Esophagus squamous epithelium (tissue), 4 donors: Measurements from ENCODE around the gene TES.

ENCODE experiments used
- POLR2A ChIP-seq, 4 donors: fragments of 450-650 bp; IDR thresholded peaks; one replicate each; pipeline ENCODE4 v1.6.1; 2017; ENCODE audit warnings: antibody characterized with exemption in 4 of 4, mild to moderate bottlenecking in 4 of 4, moderate library complexity in 3 of 4
- TF ChIP-seq, protein P1 (sequence below), 6 experiments: fragments of 450-650 bp in 4 of 6; fragments of 200-600 bp in 2 of 6; sonication (generic) in 2 of 6; IDR thresholded peaks; one replicate each; pipeline ENCODE4 v1.5.1; 2016 to 2019; ENCODE audit warnings: antibody characterized with exemption in 6 of 6, mild to moderate bottlenecking in 4 of 6, moderate library complexity in 4 of 6

DNA sequence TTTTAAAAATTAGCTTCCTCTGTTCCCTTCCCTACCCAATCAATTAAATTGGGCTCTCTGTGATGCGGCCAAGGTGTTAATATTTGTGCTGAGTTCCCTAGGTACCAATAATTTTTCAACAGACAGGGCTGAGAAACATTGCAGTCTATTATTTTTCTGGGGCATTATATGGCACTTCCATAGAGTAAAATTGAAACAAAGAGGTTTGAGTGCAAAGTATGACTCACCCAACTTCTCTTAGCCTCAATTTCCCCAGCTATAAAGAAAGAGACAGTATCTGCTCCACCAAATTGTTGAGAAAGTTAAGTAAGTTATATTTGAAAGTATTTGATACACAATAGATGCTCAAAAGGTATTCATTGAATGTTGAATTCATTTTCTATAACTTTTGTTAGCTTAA is 74.9 kb downstream of the TES start:
- no peak for TF ChIP-seq POLR2A (IDR thresholded peaks at IDR 0.05)
- TF ChIP-seq, protein P1, sequence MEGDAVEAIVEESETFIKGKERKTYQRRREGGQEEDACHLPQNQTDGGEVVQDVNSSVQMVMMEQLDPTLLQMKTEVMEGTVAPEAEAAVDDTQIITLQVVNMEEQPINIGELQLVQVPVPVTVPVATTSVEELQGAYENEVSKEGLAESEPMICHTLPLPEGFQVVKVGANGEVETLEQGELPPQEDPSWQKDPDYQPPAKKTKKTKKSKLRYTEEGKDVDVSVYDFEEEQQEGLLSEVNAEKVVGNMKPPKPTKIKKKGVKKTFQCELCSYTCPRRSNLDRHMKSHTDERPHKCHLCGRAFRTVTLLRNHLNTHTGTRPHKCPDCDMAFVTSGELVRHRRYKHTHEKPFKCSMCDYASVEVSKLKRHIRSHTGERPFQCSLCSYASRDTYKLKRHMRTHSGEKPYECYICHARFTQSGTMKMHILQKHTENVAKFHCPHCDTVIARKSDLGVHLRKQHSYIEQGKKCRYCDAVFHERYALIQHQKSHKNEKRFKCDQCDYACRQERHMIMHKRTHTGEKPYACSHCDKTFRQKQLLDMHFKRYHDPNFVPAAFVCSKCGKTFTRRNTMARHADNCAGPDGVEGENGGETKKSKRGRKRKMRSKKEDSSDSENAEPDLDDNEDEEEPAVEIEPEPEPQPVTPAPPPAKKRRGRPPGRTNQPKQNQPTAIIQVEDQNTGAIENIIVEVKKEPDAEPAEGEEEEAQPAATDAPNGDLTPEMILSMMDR (IDR thresholded peaks at IDR 0.05) = no peak
